ENCODE data around the gene ZNF678. TPM values are rescaled to one million over a fixed set of nuclear protein-coding genes. Genes with fewer than 3 reads are reported as not detected.

Gene ZNF678
- total RNA-seq, 2 experiments from 2014 or later: 4.1 to 5.2 TPM

GRCh38 chr1:227612658-227613057, 49.3 kb downstream of the ZNF678 start:
- ChIA-PET POLR2A (no interaction called here), CTCF (no interaction called here)
- Mint-ChIP-seq H3K9me3 (ENCODE audit: insufficient read depth) (peaks cover 27% of the 10 kb centered on the region), H3K36me3 (ENCODE audit: low read depth) (peaks cover 27% of the 10 kb centered on the region), H3K27ac (no peak overlapping the region), H3K4me1 (ENCODE audit: low read depth) (no peaks in the 10 kb centered on the region), H3K4me3 (no peak overlapping the region), H3K27me3 (ENCODE audit: low read depth) (no peaks in the 10 kb centered on the region)
- DNase-seq (no peak), ATAC-seq (no peak)

GRCh38 chr1:227613526-227613925, 50.2 kb downstream of the ZNF678 start:
- DNase-seq (no peak), ATAC-seq (no peak)
- no peaks in the 10 kb centered on the region for H3K27me3 Mint-ChIP-seq (ENCODE audit: low read depth)
- H3K4me3 Mint-ChIP-seq: no peak overlapping the region
- H3K36me3 Mint-ChIP-seq (ENCODE audit: low read depth): peaks cover 28% of the 10 kb centered on the region
- ChIA-PET POLR2A (no interaction called here), CTCF (no interaction called here)
- no peaks in the 10 kb centered on the region for H3K4me1 Mint-ChIP-seq (ENCODE audit: low read depth)
- H3K27ac Mint-ChIP-seq: no peak overlapping the region
- peaks cover 30% of the 10 kb centered on the region for H3K9me3 Mint-ChIP-seq (ENCODE audit: insufficient read depth)

GRCh38 chr1:227621211-227621610, 57.9 kb downstream of the ZNF678 start:
- Mint-ChIP-seq H3K4me3 (no peak overlapping the region), H3K36me3 (ENCODE audit: low read depth) (peaks cover 18% of the 10 kb centered on the region), H3K27ac (no peak overlapping the region), H3K4me1 (ENCODE audit: low read depth) (no peaks in the 10 kb centered on the region), H3K9me3 (ENCODE audit: insufficient read depth) (peaks cover 50% of the 10 kb centered on the region), H3K27me3 (ENCODE audit: low read depth) (no peaks in the 10 kb centered on the region)
- DNase-seq: no peak
- ChIA-PET POLR2A (no interaction called here), CTCF (no interaction called here)
- no peak for ATAC-seq

GRCh38 chr1:227622739-227623475, 59.6 kb downstream of the ZNF678 start:
- DNase-seq: no peak
- H3K4me3 Mint-ChIP-seq: no peak overlapping the region
- ATAC-seq: no peak
- ChIA-PET POLR2A (no interaction called here), CTCF (no interaction called here)
- H3K4me1 Mint-ChIP-seq (ENCODE audit: low read depth): no peaks in the 10 kb centered on the region
- H3K27ac Mint-ChIP-seq: no peak overlapping the region
- no peaks in the 10 kb centered on the region for H3K27me3 Mint-ChIP-seq (ENCODE audit: low read depth)
- peaks cover 18% of the 10 kb centered on the region for H3K36me3 Mint-ChIP-seq (ENCODE audit: low read depth)
- H3K9me3 Mint-ChIP-seq (ENCODE audit: insufficient read depth): peaks cover 55% of the 10 kb centered on the region

GRCh38 chr1:227632325-227632724, 69.0 kb downstream of the ZNF678 start:
- no peaks in the 10 kb centered on the region for H3K27me3 Mint-ChIP-seq (ENCODE audit: low read depth)
- H3K9me3 Mint-ChIP-seq (ENCODE audit: insufficient read depth): peaks cover 39% of the 10 kb centered on the region
- no peak overlapping the region for H3K4me3 Mint-ChIP-seq
- DNase-seq (no peak), ATAC-seq (no peak)
- CTCF ChIA-PET: no interaction called here
- H3K36me3 Mint-ChIP-seq (ENCODE audit: low read depth): peaks cover 10% of the 10 kb centered on the region
- no peak overlapping the region for H3K27ac Mint-ChIP-seq
- POLR2A ChIA-PET: no interaction called here
- H3K4me1 Mint-ChIP-seq (ENCODE audit: low read depth): no peaks in the 10 kb centered on the region

GRCh38 chr1:227635596-227635995, 72.2 kb downstream of the ZNF678 start:
- ATAC-seq: no peak
- H3K27ac Mint-ChIP-seq: no peak overlapping the region
- peaks cover 35% of the 10 kb centered on the region for H3K9me3 Mint-ChIP-seq (ENCODE audit: insufficient read depth)
- H3K36me3 Mint-ChIP-seq (ENCODE audit: low read depth): peaks cover 14% of the 10 kb centered on the region
- no peaks in the 10 kb centered on the region for H3K27me3 Mint-ChIP-seq (ENCODE audit: low read depth)
- DNase-seq: no peak
- ChIA-PET POLR2A (no interaction called here), CTCF (no interaction called here)
- no peaks in the 10 kb centered on the region for H3K4me1 Mint-ChIP-seq (ENCODE audit: low read depth)
- no peak overlapping the region for H3K4me3 Mint-ChIP-seq

- ChIA-PET CTCF (no interaction called here), POLR2A (no interaction called here)
- H3K27ac Mint-ChIP-seq: no peak overlapping the region
- no peak overlapping the region for H3K4me3 Mint-ChIP-seq
- H3K36me3 Mint-ChIP-seq (ENCODE audit: low read depth): peaks cover 52% of the 10 kb centered on the region
- ATAC-seq (no peak), DNase-seq (no peak)
- H3K27me3 Mint-ChIP-seq (ENCODE audit: low read depth): no peaks in the 10 kb centered on the region
- H3K4me1 Mint-ChIP-seq (ENCODE audit: low read depth): no peaks in the 10 kb centered on the region
- H3K9me3 Mint-ChIP-seq (ENCODE audit: insufficient read depth): peaks cover 74% of the 10 kb centered on the region
Observed at GRCh38 chr1:227654431-227654830, 91.1 kb downstream of the ZNF678 start.

GRCh38 chr1:227654858-227655752, 91.7 kb downstream of the ZNF678 start:
- CTCF ChIA-PET: no interaction called here
- peaks cover 72% of the 10 kb centered on the region for H3K9me3 Mint-ChIP-seq (ENCODE audit: insufficient read depth)

GRCh38 chr1:227661495-227661894, 98.1 kb downstream of the ZNF678 start:
- DNase-seq (no peak), ATAC-seq (no peak)
- Mint-ChIP-seq H3K27ac (no peak overlapping the region), H3K4me1 (ENCODE audit: low read depth) (no peaks in the 10 kb centered on the region), H3K36me3 (ENCODE audit: low read depth) (peaks cover 24% of the 10 kb centered on the region), H3K27me3 (ENCODE audit: low read depth) (no peaks in the 10 kb centered on the region), H3K9me3 (ENCODE audit: insufficient read depth) (peaks cover 65% of the 10 kb centered on the region), H3K4me3 (no peak overlapping the region)
- ChIA-PET CTCF (no interaction called here), POLR2A (no interaction called here)

More at GRCh38 chr1:227654858-227655752, 91.7 kb downstream of the ZNF678 start:
- Mint-ChIP-seq H3K4me1 (ENCODE audit: low read depth) (no peaks in the 10 kb centered on the region), H3K36me3 (ENCODE audit: low read depth) (peaks cover 52% of the 10 kb centered on the region), H3K4me3 (no peak overlapping the region), H3K27ac (no peak overlapping the region), H3K27me3 (ENCODE audit: low read depth) (no peaks in the 10 kb centered on the region)
- DNase-seq (no peak), ATAC-seq (no peak)
- POLR2A ChIA-PET: no interaction called here

- no peaks in the 10 kb centered on the region for H3K27me3 Mint-ChIP-seq (ENCODE audit: low read depth)
- ChIA-PET CTCF (no interaction called here), POLR2A (no interaction called here)
- no peak overlapping the region for H3K27ac Mint-ChIP-seq
- peaks cover 64% of the 10 kb centered on the region for H3K9me3 Mint-ChIP-seq (ENCODE audit: insufficient read depth)
- H3K4me3 Mint-ChIP-seq: no peak overlapping the region
- ATAC-seq (no peak), DNase-seq (no peak)
- peaks cover 19% of the 10 kb centered on the region for H3K36me3 Mint-ChIP-seq (ENCODE audit: low read depth)
- no peaks in the 10 kb centered on the region for H3K4me1 Mint-ChIP-seq (ENCODE audit: low read depth)
Observed at GRCh38 chr1:227662933-227663332, 99.6 kb downstream of the ZNF678 start.

GRCh38 chr1:227666286-227666685, 102.9 kb downstream of the ZNF678 start:
- Mint-ChIP-seq H3K4me1 (ENCODE audit: low read depth) (no peaks in the 10 kb centered on the region), H3K4me3 (no peak overlapping the region), H3K36me3 (ENCODE audit: low read depth) (peaks cover 7% of the 10 kb centered on the region), H3K27me3 (ENCODE audit: low read depth) (no peaks in the 10 kb centered on the region), H3K9me3 (ENCODE audit: insufficient read depth) (peaks cover 68% of the 10 kb centered on the region), H3K27ac (no peak overlapping the region)
- POLR2A ChIA-PET: no interaction called here
- DNase-seq (no peak), ATAC-seq (no peak)
- CTCF ChIA-PET: no interaction called here

GRCh38 chr1:227673441-227673840, 110.1 kb downstream of the ZNF678 start:
- H3K4me1 Mint-ChIP-seq (ENCODE audit: low read depth): no peaks in the 10 kb centered on the region
- H3K4me3 Mint-ChIP-seq: no peak overlapping the region
- no peak for ATAC-seq
- ChIA-PET CTCF (no interaction called here), POLR2A (no interaction called here)
- H3K27me3 Mint-ChIP-seq (ENCODE audit: low read depth): no peaks in the 10 kb centered on the region
- no peak for DNase-seq
- no peak overlapping the region for H3K27ac Mint-ChIP-seq
- peaks cover 35% of the 10 kb centered on the region for H3K9me3 Mint-ChIP-seq (ENCODE audit: insufficient read depth)
- peaks cover 4% of the 10 kb centered on the region for H3K36me3 Mint-ChIP-seq (ENCODE audit: low read depth)
